ENCODE results near the gene PTCH2. TPM values are rescaled to one million over a fixed set of nuclear protein-coding genes. Genes with fewer than 3 reads are reported as not detected.
A peak's percentile ranks its signal among the peaks of the same experiment; 100 is the strongest.

The PTCH2 gene
- total RNA-seq, 1 experiment from 2014 or later = 0.79 TPM

DNA sequence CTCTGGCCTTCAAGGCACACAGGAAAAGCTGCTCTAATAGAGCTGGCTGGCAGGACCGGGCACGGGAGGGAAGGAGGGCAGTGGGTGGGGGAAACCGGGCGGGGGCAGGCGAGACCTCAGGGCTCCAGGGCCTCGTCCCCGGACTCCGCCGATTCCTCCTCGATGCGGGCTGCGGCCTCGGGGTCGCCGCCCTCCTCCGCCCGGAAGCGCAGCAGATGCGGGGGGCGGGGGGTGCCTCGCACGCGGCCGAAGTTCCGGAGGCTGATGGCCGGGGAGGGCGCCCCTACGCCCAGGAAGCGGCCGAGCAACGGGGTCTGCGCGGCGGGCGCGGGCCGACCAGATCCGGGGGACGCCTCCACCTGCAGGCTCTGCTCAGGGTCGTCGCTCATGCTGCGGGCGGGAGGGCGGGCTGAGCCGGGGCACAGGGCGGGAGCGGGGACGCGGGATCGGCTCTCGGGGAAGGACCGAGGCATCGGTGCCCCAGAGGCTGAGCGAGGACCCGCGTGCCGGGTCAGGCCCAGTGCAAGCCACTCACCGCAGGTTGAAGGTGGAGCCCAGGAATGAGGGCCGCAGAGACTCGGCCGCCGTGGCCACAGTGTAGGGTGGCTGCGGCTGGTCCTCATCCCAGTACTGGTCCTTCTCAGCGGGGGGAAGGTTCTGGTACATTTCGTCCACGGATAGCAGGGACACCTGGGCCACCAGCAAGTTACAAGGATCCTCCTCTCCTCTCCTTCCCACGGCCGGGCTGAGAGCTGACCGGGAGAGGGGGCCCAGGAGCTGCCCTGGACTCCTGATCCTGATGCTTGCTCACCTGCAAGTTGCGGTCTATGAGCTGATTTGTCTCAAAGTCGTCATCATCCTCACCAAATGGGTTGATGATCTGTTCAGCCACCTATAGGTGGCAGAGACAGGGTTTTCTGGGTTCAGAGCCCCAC lies 58.7 kb downstream of the PTCH2 start:
- peak overlapping the region; percentile 48 for H3K9ac ChIP-seq (ENCODE audit: extremely low read depth, insufficient read length, low read length)
- peak; percentile 61 for DNase-seq

More for the DNA sequence above, 58.7 kb downstream of the PTCH2 start:
- Mint-ChIP-seq H3K9me3 (no peaks in the 10 kb centered on the region; a peak in 1 of 5 replicates), H3K27me3 (ENCODE audit: low read depth) (peaks cover 12% of the 10 kb centered on the region), H3K27ac (peak overlapping the region in 1 of 3 experiments; percentile 70; a peak in 2 of 7 replicates), H3K4me3 (peak overlapping the region; percentile 62 to 65; a peak in 4 of 5 replicates), H3K4me1 (peaks cover 22 to 28% of the 10 kb centered on the region in 2 experiments), H3K36me3 (ENCODE audit: insufficient read depth in 1 of 3, low read depth in 3 of 3) (peaks cover 0 to 31% (median 15%) of the 10 kb centered on the region in 3 experiments)
- peak overlapping the region; percentile 71 for H3K18ac ChIP-seq (ENCODE audit: insufficient read length, low read depth, low read length)
- no peak overlapping the region for H3K56ac ChIP-seq (ENCODE audit: insufficient read length, low read depth, low read length)
- no peaks in the 10 kb centered on the region for H3K4me1 ChIP-seq (ENCODE audit: insufficient read depth, low read length)
- H4K91ac ChIP-seq (ENCODE audit: insufficient read length, low read depth, low read length) = no peak overlapping the region
- no peaks in the 10 kb centered on the region for H3K79me1 ChIP-seq (ENCODE audit: insufficient read depth, low read depth, low read length, poor library complexity, severe bottlenecking)
- no peak overlapping the region for H4K8ac ChIP-seq (replicated peaks; ENCODE audit: insufficient read length, low read depth, low read length)
- no peak overlapping the region for H3K23ac ChIP-seq (ENCODE audit: insufficient read length, low read depth, low read length)
- no peak overlapping the region for H2BK20ac ChIP-seq (ENCODE audit: low read depth, low read length, poor library complexity, severe bottlenecking)
- no peak overlapping the region for H2BK5ac ChIP-seq (ENCODE audit: insufficient read length, low read length)
- H3K4me2 ChIP-seq (ENCODE audit: insufficient read depth, insufficient read length, low read length) = peak overlapping the region; percentile 64
- H4K20me1 ChIP-seq (ENCODE audit: control insufficient read depth, insufficient read depth, insufficient read length) = no peaks in the 10 kb centered on the region
- peaks cover 9% of the 10 kb centered on the region for H3K23me2 ChIP-seq (ENCODE audit: insufficient read length, low read depth, low read length, poor library complexity, severe bottlenecking)
- H2BK120ac ChIP-seq (ENCODE audit: low read depth, low read length, poor library complexity, severe bottlenecking) = no peak overlapping the region
- peak overlapping the region; percentile 18 for H2AFZ ChIP-seq (ENCODE audit: low read length)
- no peaks in the 10 kb centered on the region for H3K27me3 ChIP-seq (ENCODE audit: insufficient read depth, low read length)
- TF ChIP-seq, protein P1, sequence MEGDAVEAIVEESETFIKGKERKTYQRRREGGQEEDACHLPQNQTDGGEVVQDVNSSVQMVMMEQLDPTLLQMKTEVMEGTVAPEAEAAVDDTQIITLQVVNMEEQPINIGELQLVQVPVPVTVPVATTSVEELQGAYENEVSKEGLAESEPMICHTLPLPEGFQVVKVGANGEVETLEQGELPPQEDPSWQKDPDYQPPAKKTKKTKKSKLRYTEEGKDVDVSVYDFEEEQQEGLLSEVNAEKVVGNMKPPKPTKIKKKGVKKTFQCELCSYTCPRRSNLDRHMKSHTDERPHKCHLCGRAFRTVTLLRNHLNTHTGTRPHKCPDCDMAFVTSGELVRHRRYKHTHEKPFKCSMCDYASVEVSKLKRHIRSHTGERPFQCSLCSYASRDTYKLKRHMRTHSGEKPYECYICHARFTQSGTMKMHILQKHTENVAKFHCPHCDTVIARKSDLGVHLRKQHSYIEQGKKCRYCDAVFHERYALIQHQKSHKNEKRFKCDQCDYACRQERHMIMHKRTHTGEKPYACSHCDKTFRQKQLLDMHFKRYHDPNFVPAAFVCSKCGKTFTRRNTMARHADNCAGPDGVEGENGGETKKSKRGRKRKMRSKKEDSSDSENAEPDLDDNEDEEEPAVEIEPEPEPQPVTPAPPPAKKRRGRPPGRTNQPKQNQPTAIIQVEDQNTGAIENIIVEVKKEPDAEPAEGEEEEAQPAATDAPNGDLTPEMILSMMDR (conservative IDR thresholded peaks at IDR 0.05) = peak; percentile 26; the same call in 1 of the 3 replicates
- no peak overlapping the region for H2BK15ac ChIP-seq (ENCODE audit: low read depth, low read length)
- H3K14ac ChIP-seq (ENCODE audit: insufficient read depth, low read length) = peak overlapping the region; percentile 85; the same call in 1 of the 2 replicates
- no peaks in the 10 kb centered on the region for H3K9me3 ChIP-seq (ENCODE audit: control insufficient read depth, low read depth, low read length)
- no peak overlapping the region for H3K27ac ChIP-seq (ENCODE audit: insufficient read length, low read depth, low read length)
- no peak overlapping the region for H4K5ac ChIP-seq (ENCODE audit: insufficient read length, low read depth, low read length)
- H2AK5ac ChIP-seq (ENCODE audit: insufficient read length, low read length) = no peak overlapping the region
- H3T11ph ChIP-seq (ENCODE audit: low read length) = no peak overlapping the region
- peak overlapping the region; percentile 25 for H2BK12ac ChIP-seq (ENCODE audit: insufficient read length, low read depth, low read length)
- no peaks in the 10 kb centered on the region for H3K79me2 ChIP-seq (ENCODE audit: insufficient read depth, low read length)
- no peak overlapping the region; the same call in 1 of the 2 replicates for H3K4ac ChIP-seq (ENCODE audit: low read depth, low read length)
- no CpG with 5 or more reads among the region's 71 CpGs for WGBS (ENCODE audit: extremely low coverage, insufficient read length, low lambda C conversion rate)
